Activated CD8-positive, alpha-beta T cell treated with anti-CD3 and anti-CD28 coated beads for 36 hours (primary cell): ENCODE results near the gene SPOCK2. TPM values are rescaled to one million over a fixed set of nuclear protein-coding genes. Genes with fewer than 3 reads are reported as not detected.

Experiments
- ATAC-seq: fragments of 200-7000 bp; cut with Tn5 transposase; one replicate; pipeline ENCODE4 v1.10.0; 2021; ENCODE audit warnings: mild to moderate bottlenecking, moderate library complexity
- CTCF ChIA-PET: fragments of 350-600 bp; sonication (Branson Sonifier 250); formaldehyde crosslinking; loops from one replicate; lab custom pipeline; 2021; ENCODE audit warnings: antibody characterized with exemption; lab: Charles Lee
- POLR2A ChIA-PET: fragments of 350-600 bp; sonication (Branson Sonifier 250); formaldehyde crosslinking; loops from one replicate; lab custom pipeline; 2021; ENCODE audit warnings: antibody characterized with exemption; lab: Charles Lee
- DNase-seq: peaks from one replicate; pipeline ENCODE4 v3.0.0-alpha.2; 2020
- H3K27ac Mint-ChIP-seq: one replicate; pipeline ENCODE4 v1.8.0; 2021; ENCODE audit warnings: mild to moderate bottlenecking, mixed read lengths
- H3K27me3 Mint-ChIP-seq: one replicate; pipeline ENCODE4 v1.8.0; 2021; ENCODE audit warnings: mixed read lengths
- H3K36me3 Mint-ChIP-seq: one replicate; pipeline ENCODE4 v1.8.0; 2021; ENCODE audit warnings: low read depth, mixed read lengths
- H3K4me1 Mint-ChIP-seq: one replicate; pipeline ENCODE4 v1.8.0; 2021; ENCODE audit warnings: low read depth, mixed read lengths
- H3K4me3 Mint-ChIP-seq: one replicate; pipeline ENCODE4 v1.8.0; 2021; ENCODE audit warnings: mild to moderate bottlenecking, moderate library complexity, mixed read lengths
- H3K9me3 Mint-ChIP-seq: one replicate; pipeline ENCODE4 v1.8.0; 2021; ENCODE audit warnings: mixed read lengths
- CTCF ChIP-seq: fragments of 200-600 bp; IDR thresholded peaks from one replicate; pipeline ENCODE4 v1.8.0; 2022; ENCODE audit warnings: antibody characterized with exemption, mild to moderate bottlenecking
- intact Hi-C: fragments of 100-400 bp; cut with micrococcal nuclease; formaldehyde crosslinking; loops from one replicate; pipeline ENCODE4 v1.10.0; 2022
- total RNA-seq, 2 experiments: library from RNA; stranded (reverse); gene quantifications; one replicate each; pipeline ENCODE4 v1.2.3, GENCODE V29; 2021

Gene SPOCK2
- total RNA-seq, 2 experiments from 2014 or later = 134 to 135 TPM

GRCh38 chr10:72043016-72043834 is 45.1 kb downstream of the SPOCK2 start:
- no peaks in the 10 kb centered on the region for H3K36me3 Mint-ChIP-seq
- H3K4me3 Mint-ChIP-seq = no peak overlapping the region
- CTCF ChIA-PET = interaction anchor here (1.4 to 3.0 kb wide), 2 partner anchors 139 to 147 kb away, joined by 3 to 23 read pairs; no protein-coding TSS in a partner anchor
- no peak for ATAC-seq
- H3K4me1 Mint-ChIP-seq = peaks cover under 1% of the 10 kb centered on the region
- TF ChIP-seq CTCF = no peak
- POLR2A ChIA-PET = no interaction called here
- no peaks in the 10 kb centered on the region for H3K9me3 Mint-ChIP-seq
- intact Hi-C loops = no loop called here
- H3K27me3 Mint-ChIP-seq = no peaks in the 10 kb centered on the region
- H3K27ac Mint-ChIP-seq = no peak overlapping the region
- DNase-seq = no peak

- H3K9me3 Mint-ChIP-seq = no peaks in the 10 kb centered on the region
These were observed 46.9 kb downstream of the SPOCK2 start for GRCh38 chr10:72041491-72041890.

GRCh38 chr10:72039377-72039776 is 49.0 kb downstream of the SPOCK2 start:
- no peaks in the 10 kb centered on the region for H3K4me1 Mint-ChIP-seq
- peak; percentile 20 for ATAC-seq

More at GRCh38 chr10:72041491-72041890, 46.9 kb downstream of the SPOCK2 start:
- TF ChIP-seq CTCF = no peak
- CTCF ChIA-PET = no interaction called here
- H3K4me3 Mint-ChIP-seq = no peak overlapping the region
- no peak for DNase-seq
- H3K36me3 Mint-ChIP-seq = no peaks in the 10 kb centered on the region
- ATAC-seq = no peak
- POLR2A ChIA-PET = no interaction called here
- intact Hi-C loops = no loop called here
- no peak overlapping the region for H3K27ac Mint-ChIP-seq
- H3K27me3 Mint-ChIP-seq = no peaks in the 10 kb centered on the region
- H3K4me1 Mint-ChIP-seq = no peaks in the 10 kb centered on the region

GRCh38 chr10:72038458-72039001 is 49.8 kb downstream of the SPOCK2 start:
- Mint-ChIP-seq H3K9me3 (no peaks in the 10 kb centered on the region), H3K4me1 (no peaks in the 10 kb centered on the region), H3K27ac (no peak overlapping the region), H3K27me3 (no peaks in the 10 kb centered on the region), H3K36me3 (no peaks in the 10 kb centered on the region), H3K4me3 (no peak overlapping the region)
- POLR2A ChIA-PET = no interaction called here
- intact Hi-C loops = no loop called here
- CTCF ChIA-PET = interaction anchor here (1.0 to 2.2 kb wide), 3 partner anchors 10 to 141 kb away, joined by 4 to 14 read pairs (median 4); no protein-coding TSS in a partner anchor
- no peak for ATAC-seq
- no peak for TF ChIP-seq CTCF
- no peak for DNase-seq

More at GRCh38 chr10:72039377-72039776, 49.0 kb downstream of the SPOCK2 start:
- ChIA-PET POLR2A (no interaction called here), CTCF (interaction anchor here (1.0 to 2.2 kb wide), 4 partner anchors 9 to 300 kb away, joined by 3 to 14 read pairs (median 6); no protein-coding TSS in a partner anchor)
- TF ChIP-seq CTCF = no peak
- H3K27me3 Mint-ChIP-seq = no peaks in the 10 kb centered on the region
- intact Hi-C loops = no loop called here
- H3K4me3 Mint-ChIP-seq = no peak overlapping the region
- DNase-seq = no peak
- H3K36me3 Mint-ChIP-seq = no peaks in the 10 kb centered on the region
- H3K27ac Mint-ChIP-seq = no peak overlapping the region
- no peaks in the 10 kb centered on the region for H3K9me3 Mint-ChIP-seq

- POLR2A ChIA-PET = interaction anchor here (0.6 kb wide), 1 partner anchor 78 kb away, joined by 3 read pairs; no protein-coding TSS in a partner anchor
- Mint-ChIP-seq H3K27ac (no peak overlapping the region), H3K4me1 (no peaks in the 10 kb centered on the region), H3K27me3 (no peaks in the 10 kb centered on the region), H3K36me3 (no peaks in the 10 kb centered on the region), H3K4me3 (no peak overlapping the region), H3K9me3 (no peaks in the 10 kb centered on the region)
- no peak for TF ChIP-seq CTCF
- intact Hi-C loops = no loop called here
- no peak for DNase-seq
- CTCF ChIA-PET = interaction anchor here (1.0 to 2.2 kb wide), 3 partner anchors 10 to 140 kb away, joined by 4 to 14 read pairs (median 4); no protein-coding TSS in a partner anchor
- no peak for ATAC-seq
These were observed 50.5 kb downstream of the SPOCK2 start for GRCh38 chr10:72037811-72038210.
